ENCODE measurements around the gene PSMC6.
"Not testable (repeated sequence)": the region's sequence is repeated elsewhere in the genome, so short reads cannot be mapped to it uniquely, and the experiment has no call there.

The PSMC6 gene

GRCh38 chr14:52723514-52724359 lies 16.7 kb downstream of the PSMC6 start:
- no peak for DNase-seq (ENCODE audit: low spot score)

GRCh38 chr14:52724360-52724644 lies 17.3 kb downstream of the PSMC6 start:
- no peak for DNase-seq (ENCODE audit: low spot score)

GRCh38 chr14:52727509-52727908 lies 20.5 kb downstream of the PSMC6 start:
- not testable (repeated sequence) for DNase-seq (ENCODE audit: low spot score)

- not testable (repeated sequence) for DNase-seq (ENCODE audit: low spot score)
Observed at GRCh38 chr14:52729035-52729434, 22.0 kb downstream of the PSMC6 start.

GRCh38 chr14:52729585-52729924 lies 22.6 kb downstream of the PSMC6 start:
- DNase-seq (ENCODE audit: low spot score): no peak

GRCh38 chr14:52729925-52730708 lies 23.1 kb downstream of the PSMC6 start, which contains the start of gene STYX:
Gene STYX, plus strand, starts transcription at chr14:52730166. Its CDS starts 309 bp downstream, at chr14:52730475.
- DNase-seq (ENCODE audit: low spot score): peak; percentile 96

GRCh38 chr14:52730709-52731111 lies 23.7 kb downstream of the PSMC6 start:
- DNase-seq (ENCODE audit: low spot score): no peak

GRCh38 chr14:52733824-52734223 lies 26.8 kb downstream of the PSMC6 start:
- DNase-seq (ENCODE audit: low spot score): no peak

GRCh38 chr14:52735921-52736489 lies 29.0 kb downstream of the PSMC6 start:
- no peak for DNase-seq (ENCODE audit: low spot score)

- DNase-seq (ENCODE audit: low spot score): no peak
Observed at GRCh38 chr14:52738409-52738808, 31.4 kb downstream of the PSMC6 start.

- DNase-seq (ENCODE audit: low spot score): no peak
Observed at GRCh38 chr14:52740751-52741150, 33.8 kb downstream of the PSMC6 start.

GRCh38 chr14:52741865-52742264 lies 34.9 kb downstream of the PSMC6 start:
- no peak for DNase-seq (ENCODE audit: low spot score)

- no peak for DNase-seq (ENCODE audit: low spot score)
Observed at GRCh38 chr14:52748647-52749292, 41.8 kb downstream of the PSMC6 start.

GRCh38 chr14:52755607-52756316 lies 48.8 kb downstream of the PSMC6 start:
- no peak for DNase-seq (ENCODE audit: low spot score)

GRCh38 chr14:52759145-52759544 lies 52.1 kb downstream of the PSMC6 start:
- no peak for DNase-seq (ENCODE audit: low spot score)

GRCh38 chr14:52762923-52763322 lies 55.9 kb downstream of the PSMC6 start:
- DNase-seq (ENCODE audit: low spot score): not testable (repeated sequence)

- no peak for DNase-seq (ENCODE audit: low spot score)
Observed at GRCh38 chr14:52767058-52767833, 60.2 kb downstream of the PSMC6 start.

GRCh38 chr14:52769887-52770286 lies 62.9 kb downstream of the PSMC6 start:
- no peak for DNase-seq (ENCODE audit: low spot score)

GRCh38 chr14:52776816-52777215 lies 69.8 kb downstream of the PSMC6 start:
- no peak for DNase-seq (ENCODE audit: low spot score)

Measured in AG08396 (cell line).